HG02571 (cell line): Measurements from ENCODE around the gene NT5M.

ENCODE experiments used
- ATAC-seq: cut with Tn5 transposase; IDR thresholded peaks from one replicate; pipeline ENCODE4 v1.9.1; 2021; ENCODE audit warnings: mild to moderate bottlenecking, moderate library complexity; ENCODE audit not compliant: unreplicated experiment

NT5M gene

DNA sequence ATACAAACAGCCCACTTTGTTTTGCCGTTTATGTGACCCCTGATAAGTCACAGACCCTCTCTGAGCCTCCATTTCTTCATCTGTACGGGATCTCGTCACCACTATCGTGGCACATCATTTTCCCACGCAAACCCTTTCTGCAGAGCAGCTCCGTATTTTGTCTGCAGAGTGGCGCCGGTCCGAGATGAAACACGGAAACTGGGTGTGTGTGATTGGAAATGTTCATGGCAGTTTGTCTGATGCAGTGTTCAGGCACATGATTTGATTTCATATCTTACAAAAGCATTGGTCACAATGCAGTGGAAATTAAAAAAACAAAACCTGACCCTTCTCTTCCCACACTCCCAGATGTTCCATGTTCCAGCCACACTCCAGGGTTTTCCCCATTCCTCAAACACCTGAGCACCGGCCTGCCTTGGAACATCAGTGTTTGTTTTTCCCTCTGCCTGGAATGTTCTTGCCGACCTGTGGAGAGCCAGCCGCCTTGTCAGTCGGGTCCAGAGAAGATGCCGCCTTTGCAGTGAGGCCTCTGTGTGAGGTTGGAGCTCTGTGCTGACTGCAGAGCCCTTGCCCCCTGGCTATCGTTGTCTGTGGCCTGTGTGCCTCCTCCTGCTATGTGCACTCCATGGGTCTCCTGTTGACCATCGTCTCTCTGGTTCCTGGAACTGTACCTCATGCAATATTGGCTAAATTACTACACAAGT, 39.2 kb downstream of the NT5M start:
- ATAC-seq: no peak

- no peak for ATAC-seq
Measured at GRCh38 chr17:17343160-17343735, 40.1 kb downstream of the NT5M start.

- ATAC-seq: no peak
Measured at GRCh38 chr17:17343896-17344506, 40.8 kb downstream of the NT5M start.

GRCh38 chr17:17344507-17345293, 41.5 kb downstream of the NT5M start:
- ATAC-seq: no peak

- ATAC-seq: no peak
Measured at GRCh38 chr17:17345294-17345597, 42.1 kb downstream of the NT5M start.

- no peak for ATAC-seq
Measured at GRCh38 chr17:17345686-17346427, 42.7 kb downstream of the NT5M start.

DNA sequence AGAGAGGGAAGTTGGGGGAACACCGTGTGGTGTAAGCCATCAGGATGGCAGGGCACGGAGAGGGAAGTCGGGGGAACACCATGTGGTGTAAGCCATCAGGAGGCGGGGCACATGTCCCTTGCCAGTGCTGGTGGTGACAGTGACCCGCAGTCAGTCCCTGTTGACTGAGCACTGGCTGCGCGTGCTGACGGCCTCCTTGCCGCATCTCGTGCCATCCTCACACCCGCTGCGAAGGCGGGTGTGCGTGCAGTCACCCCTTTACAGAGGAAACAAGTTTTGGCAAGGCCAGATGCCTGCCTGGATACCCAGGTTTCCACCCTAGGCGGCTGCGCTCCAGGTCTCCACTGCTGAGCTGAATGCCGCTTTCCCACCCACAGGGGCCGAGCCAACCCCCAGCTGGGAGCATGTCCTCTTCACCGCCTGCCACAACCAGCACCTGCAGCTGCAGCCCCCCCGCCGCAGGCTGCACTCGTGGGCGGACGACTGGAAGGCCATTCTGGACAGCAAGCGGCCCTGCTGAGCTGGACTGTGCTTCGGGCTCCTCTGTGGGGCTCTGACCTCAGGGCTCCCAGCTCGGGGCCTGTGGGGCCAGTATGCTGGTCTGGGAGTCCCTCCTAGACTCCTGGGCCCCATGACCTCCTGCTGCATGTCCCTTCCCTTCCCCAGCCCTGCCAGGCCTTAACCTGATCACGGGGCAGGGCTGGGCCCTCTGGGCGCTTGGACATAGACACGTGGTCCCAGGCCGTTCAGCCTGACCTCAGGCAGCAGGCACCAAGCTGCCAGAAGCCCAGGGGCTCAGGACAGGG, 43.5 kb downstream of the NT5M start:
- ATAC-seq: no peak

GRCh38 chr17:17347234-17347955, 44.2 kb downstream of the NT5M start:
- no peak for ATAC-seq

DNA sequence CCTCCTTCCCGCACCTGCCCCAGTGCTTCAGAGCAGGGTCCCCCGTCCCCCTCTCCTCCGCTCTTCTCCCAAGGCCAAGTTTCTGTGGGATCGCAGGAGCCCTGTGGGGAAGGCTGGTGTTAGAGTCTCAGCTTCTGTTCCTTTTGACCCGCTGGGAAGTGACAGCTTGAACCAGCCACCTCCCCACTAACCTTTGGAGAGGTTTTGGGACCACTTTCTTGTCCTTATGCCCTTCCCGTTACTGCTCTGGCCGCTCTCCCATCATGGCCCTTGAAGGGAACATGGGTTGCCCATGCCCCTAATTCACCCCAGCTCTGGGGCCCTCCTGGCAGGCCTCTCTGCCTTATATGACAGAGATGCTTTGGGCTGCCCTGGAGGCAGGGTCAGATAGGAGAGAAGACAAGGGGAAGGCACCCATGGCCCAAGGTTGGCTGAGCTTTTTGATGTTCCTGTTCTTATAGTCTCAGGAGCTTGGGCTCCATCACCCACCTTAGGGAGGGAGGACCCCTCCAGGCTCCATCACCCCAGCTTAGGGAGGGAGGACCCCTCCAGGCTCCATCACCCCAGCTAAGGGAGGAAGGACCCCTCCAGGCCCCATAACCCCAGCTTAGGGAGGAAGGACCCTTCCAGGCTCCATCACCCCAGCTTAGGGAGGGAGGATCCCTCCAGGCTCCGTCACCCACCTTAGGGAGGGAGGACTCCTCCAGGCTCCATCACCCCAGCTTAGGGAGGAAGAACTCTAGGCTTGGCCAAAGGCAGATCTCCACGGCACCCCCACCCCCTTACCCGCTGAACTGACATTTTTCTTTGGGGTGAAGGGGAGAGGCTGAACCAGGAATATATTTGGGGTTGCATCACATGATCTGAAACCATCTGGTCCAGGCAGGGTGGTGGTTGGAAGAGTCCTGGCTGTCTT, 45.0 kb downstream of the NT5M start:
- no peak for ATAC-seq

GRCh38 chr17:17348872-17349723, 45.9 kb downstream of the NT5M start:
- no peak for ATAC-seq

- ATAC-seq: no peak
Measured at GRCh38 chr17:17349724-17350106, 46.5 kb downstream of the NT5M start.

GRCh38 chr17:17350491-17351355, 47.5 kb downstream of the NT5M start:
- no peak for ATAC-seq

- no peak for ATAC-seq
Measured at GRCh38 chr17:17351356-17351891, 48.3 kb downstream of the NT5M start.

DNA sequence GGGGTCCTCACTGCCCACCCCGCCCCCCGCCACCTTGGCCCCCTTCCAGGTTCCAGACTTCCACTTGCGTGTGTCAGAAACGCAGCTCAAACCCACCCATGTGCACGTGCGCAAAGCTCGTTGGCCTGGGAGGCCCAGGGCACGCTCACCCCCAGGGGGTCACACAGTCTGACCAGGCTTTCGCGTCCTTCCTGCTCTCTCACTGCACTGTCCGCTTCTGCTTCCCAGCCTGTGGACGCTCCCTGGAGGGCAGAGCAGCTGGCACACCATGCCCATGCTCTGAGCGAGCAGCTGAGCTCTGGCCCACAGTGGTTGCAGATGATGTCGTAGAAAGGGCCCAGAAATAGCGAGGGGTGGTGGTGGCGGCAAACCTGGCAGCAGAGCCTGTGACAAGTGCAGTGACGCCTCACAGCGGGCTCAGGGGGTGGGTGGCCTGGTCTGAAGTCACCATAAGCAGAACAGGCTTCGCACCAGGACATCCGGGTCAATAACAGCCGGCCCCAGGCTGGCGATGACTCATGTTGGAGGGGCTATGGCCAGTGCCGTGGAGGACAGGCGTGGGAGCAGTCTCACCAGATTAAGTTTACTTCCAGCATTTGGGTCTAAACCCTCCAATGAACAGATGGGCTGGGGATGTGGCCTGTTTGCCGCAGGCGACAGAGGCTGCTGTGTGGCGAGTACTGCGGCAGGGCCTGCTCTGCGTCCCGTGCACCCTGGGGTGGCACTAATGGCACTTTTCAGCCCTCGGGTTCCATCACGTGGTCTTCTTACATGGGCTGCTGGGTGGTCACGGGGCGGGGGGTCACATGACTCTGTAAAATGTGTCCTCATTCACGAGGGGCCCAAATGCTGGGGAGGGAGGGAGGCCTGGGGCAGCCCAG, 49.0 kb downstream of the NT5M start:
- ATAC-seq: no peak

DNA sequence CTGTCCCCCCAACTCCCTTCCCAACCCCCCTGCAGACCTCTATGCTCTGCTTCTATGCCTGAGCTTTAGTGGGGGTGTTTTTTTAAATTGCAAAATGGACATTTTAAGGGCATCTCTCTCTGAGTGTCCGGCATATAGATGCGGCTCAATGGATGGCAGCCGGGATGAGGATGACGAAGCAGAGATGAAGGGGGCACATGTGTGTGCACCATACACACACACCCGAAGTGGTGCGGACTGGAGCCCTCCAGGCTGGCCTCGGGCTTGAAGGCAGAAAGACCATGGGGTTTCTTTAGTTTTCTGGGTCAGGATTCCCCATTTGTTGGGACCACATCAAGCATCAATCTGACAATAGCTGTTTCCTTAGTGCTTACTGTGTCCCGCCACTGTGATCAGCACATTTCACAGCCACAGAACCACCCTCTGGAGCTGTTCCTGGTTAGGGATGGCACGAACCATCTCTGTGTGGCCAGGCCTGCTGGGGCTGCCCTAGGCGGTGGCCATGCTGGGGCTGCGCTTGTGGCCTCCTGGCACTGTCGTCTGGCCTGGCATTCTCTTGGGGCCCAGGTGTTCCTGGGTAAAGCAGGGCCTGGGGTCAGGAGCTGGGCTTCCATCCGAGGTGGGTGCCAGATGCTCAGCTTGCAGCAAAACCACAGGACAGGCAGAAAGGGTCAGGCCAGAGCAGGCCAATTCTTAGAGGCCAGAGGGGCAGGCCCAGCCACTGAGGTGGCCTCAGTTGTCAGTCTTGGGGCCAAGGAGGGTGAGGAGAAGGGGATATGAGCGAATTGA, 49.9 kb downstream of the NT5M start:
- no peak for ATAC-seq
